Kidney capillary endothelial cell (primary cell): Measurements from ENCODE around the gene TLR2.
A peak's percentile ranks its signal among the peaks of the same experiment; 100 is the strongest.

Experiments
- DNase-seq: peaks from one replicate; pipeline ENCODE4 v3.0.0-alpha.2; 2018; ENCODE audit warnings: low spot score

The TLR2 gene

GRCh38 chr4:153684182-153684970, at the start of gene TLR2:
TLR2 (plus strand) TSS chr4:153684280; CDS start chr4:153702908, 18,628 bp downstream.
- DNase-seq = no peak

GRCh38 chr4:153634738-153635353, 49.2 kb upstream of the TLR2 start:
- peak; percentile 66 for DNase-seq

GRCh38 chr4:153635846-153636245, 48.2 kb upstream of the TLR2 start:
- no peak for DNase-seq

- no peak for DNase-seq
Measured at GRCh38 chr4:153637201-153637600, 46.9 kb upstream of the TLR2 start.

- no peak for DNase-seq
Measured at GRCh38 chr4:153638011-153638410, 46.1 kb upstream of the TLR2 start.

- DNase-seq = no peak
Measured at GRCh38 chr4:153638999-153639398, 45.1 kb upstream of the TLR2 start.

GRCh38 chr4:153639833-153640802, 44.0 kb upstream of the TLR2 start:
- no peak for DNase-seq

- DNase-seq = no peak
Measured at GRCh38 chr4:153641532-153641931, 42.5 kb upstream of the TLR2 start.

- peak; percentile 50 for DNase-seq
Measured at GRCh38 chr4:153643406-153644383, 40.4 kb upstream of the TLR2 start.

GRCh38 chr4:153645183-153645582, 38.9 kb upstream of the TLR2 start:
- DNase-seq = no peak

- DNase-seq = no peak
Measured at GRCh38 chr4:153646261-153646660, 37.8 kb upstream of the TLR2 start.

- DNase-seq = no peak
Measured at GRCh38 chr4:153646978-153647377, 37.1 kb upstream of the TLR2 start.

GRCh38 chr4:153647975-153648374, 36.1 kb upstream of the TLR2 start:
- DNase-seq = no peak

GRCh38 chr4:153649572-153649991, 34.5 kb upstream of the TLR2 start:
- no peak for DNase-seq

- no peak for DNase-seq
Measured at GRCh38 chr4:153651116-153651515, 33.0 kb upstream of the TLR2 start.

- peak; percentile 41 for DNase-seq
Measured at GRCh38 chr4:153651587-153651986, 32.5 kb upstream of the TLR2 start.

- DNase-seq = no peak
Measured at GRCh38 chr4:153652051-153652784, 31.9 kb upstream of the TLR2 start.

- no peak for DNase-seq
Measured at GRCh38 chr4:153655002-153655541, 29.0 kb upstream of the TLR2 start.

GRCh38 chr4:153655928-153656327, 28.2 kb upstream of the TLR2 start:
- DNase-seq = no peak

- peak; percentile 60 for DNase-seq
Measured at GRCh38 chr4:153661215-153661822, 22.8 kb upstream of the TLR2 start.
